ENCODE measurements around the gene SIN3A. TPM values are rescaled to one million over a fixed set of nuclear protein-coding genes. Genes with fewer than 3 reads are reported as not detected.

SIN3A gene
- total and polyA plus RNA-seq, 2 donors from 2014 or later: 9.2 to 74.3 TPM

- Histone ChIP-seq H3K9me3 (ENCODE audit: control insufficient read depth in 2 of 3, insufficient read depth in 1 of 3, low read length in 3 of 3) (no peaks in the 10 kb centered on the region), H3K36me3 (ENCODE audit: control insufficient read depth in 2 of 3, insufficient read depth in 3 of 3, low read length in 3 of 3) (peaks cover 3 to 13% (median 5%) of the 10 kb centered on the region in 3 donors), H3K4me3 (ENCODE audit: low read length in 3 of 3) (no peak overlapping the region), H3K27ac (ENCODE audit: low read depth in 2 of 2, low read length in 2 of 2) (no peak overlapping the region), H3K9ac (ENCODE audit: low read length in 3 of 3) (no peak overlapping the region), H3K27me3 (ENCODE audit: control insufficient read depth, insufficient read depth, low read length) (no peaks in the 10 kb centered on the region), H3K4me1 (ENCODE audit: control insufficient read depth in 2 of 3, insufficient read depth in 2 of 3, low read depth in 1 of 3, low read length in 3 of 3) (no peaks in the 10 kb centered on the region)
- FAIRE-seq (no peak), DNase-seq (peak in 1 of 5 donors; percentile 26)
- intact Hi-C loops (cut with DNase I): no loop called here
- TF ChIP-seq, protein P1, sequence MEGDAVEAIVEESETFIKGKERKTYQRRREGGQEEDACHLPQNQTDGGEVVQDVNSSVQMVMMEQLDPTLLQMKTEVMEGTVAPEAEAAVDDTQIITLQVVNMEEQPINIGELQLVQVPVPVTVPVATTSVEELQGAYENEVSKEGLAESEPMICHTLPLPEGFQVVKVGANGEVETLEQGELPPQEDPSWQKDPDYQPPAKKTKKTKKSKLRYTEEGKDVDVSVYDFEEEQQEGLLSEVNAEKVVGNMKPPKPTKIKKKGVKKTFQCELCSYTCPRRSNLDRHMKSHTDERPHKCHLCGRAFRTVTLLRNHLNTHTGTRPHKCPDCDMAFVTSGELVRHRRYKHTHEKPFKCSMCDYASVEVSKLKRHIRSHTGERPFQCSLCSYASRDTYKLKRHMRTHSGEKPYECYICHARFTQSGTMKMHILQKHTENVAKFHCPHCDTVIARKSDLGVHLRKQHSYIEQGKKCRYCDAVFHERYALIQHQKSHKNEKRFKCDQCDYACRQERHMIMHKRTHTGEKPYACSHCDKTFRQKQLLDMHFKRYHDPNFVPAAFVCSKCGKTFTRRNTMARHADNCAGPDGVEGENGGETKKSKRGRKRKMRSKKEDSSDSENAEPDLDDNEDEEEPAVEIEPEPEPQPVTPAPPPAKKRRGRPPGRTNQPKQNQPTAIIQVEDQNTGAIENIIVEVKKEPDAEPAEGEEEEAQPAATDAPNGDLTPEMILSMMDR (IDR thresholded peaks at IDR 0.05; ENCODE audit: borderline replicate concordance, extremely low read depth, insufficient read depth): no peak
Measured at GRCh38 chr15:75430259-75430658, 21.2 kb downstream of the SIN3A start.

GRCh38 chr15:75428152-75428551, 23.3 kb downstream of the SIN3A start:
- H3K4me3 ChIP-seq (ENCODE audit: low read length in 3 of 3): no peak overlapping the region
- H3K36me3 ChIP-seq (ENCODE audit: control insufficient read depth in 2 of 3, insufficient read depth in 3 of 3, low read length in 3 of 3): peaks cover 3 to 16% (median 5%) of the 10 kb centered on the region in 3 donors
- H3K9me3 ChIP-seq (ENCODE audit: control insufficient read depth in 2 of 3, insufficient read depth in 1 of 3, low read length in 3 of 3): no peaks in the 10 kb centered on the region
- no peak for FAIRE-seq
- no peaks in the 10 kb centered on the region for H3K4me1 ChIP-seq (ENCODE audit: control insufficient read depth in 2 of 3, insufficient read depth in 2 of 3, low read depth in 1 of 3, low read length in 3 of 3)
- no peak overlapping the region for H3K9ac ChIP-seq (ENCODE audit: low read length in 3 of 3)
- no peak overlapping the region for H3K27ac ChIP-seq (ENCODE audit: low read depth in 2 of 2, low read length in 2 of 2)
- DNase-seq: peak in 1 of 5 donors; percentile 20
- intact Hi-C loops (cut with DNase I): no loop called here
- TF ChIP-seq, protein P1 (IDR thresholded peaks at IDR 0.05; ENCODE audit: borderline replicate concordance, extremely low read depth, insufficient read depth): no peak
- H3K27me3 ChIP-seq (ENCODE audit: control insufficient read depth, insufficient read depth, low read length): no peaks in the 10 kb centered on the region

DNA sequence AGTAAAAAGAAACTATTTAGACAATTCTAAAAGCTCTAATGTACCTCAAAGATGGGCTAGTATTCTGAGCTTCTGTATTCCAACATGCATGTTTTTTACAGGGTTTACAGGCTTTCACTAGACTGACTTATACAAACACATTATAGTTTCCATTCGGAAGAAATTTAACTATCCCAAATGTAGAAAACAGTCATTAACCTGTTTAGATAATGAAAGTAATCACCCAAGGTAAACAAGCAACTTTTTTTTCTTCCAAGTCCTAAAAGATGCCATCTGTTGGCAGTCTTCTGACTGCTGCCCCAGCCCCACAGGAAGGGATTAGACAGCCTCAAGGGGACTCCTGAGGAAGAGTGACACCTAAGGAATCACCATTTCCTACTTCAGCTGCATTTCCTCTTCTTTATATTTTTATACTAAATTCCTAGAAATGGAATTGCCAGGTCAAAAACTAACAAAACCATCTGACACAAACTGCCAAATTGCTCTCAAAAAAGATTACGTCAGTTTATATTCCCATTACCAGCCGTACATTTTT, 25.5 kb downstream of the SIN3A start:
- no peak overlapping the region for H3K4me3 ChIP-seq (ENCODE audit: low read length in 3 of 3)
- no peak overlapping the region for H3K9ac ChIP-seq (ENCODE audit: low read length in 3 of 3)
- no peaks in the 10 kb centered on the region for H3K9me3 ChIP-seq (ENCODE audit: control insufficient read depth in 2 of 3, insufficient read depth in 1 of 3, low read length in 3 of 3)
- intact Hi-C loops (cut with DNase I): no loop called here
- TF ChIP-seq, protein P1 (IDR thresholded peaks at IDR 0.05; ENCODE audit: borderline replicate concordance, extremely low read depth, insufficient read depth): no peak
- peaks cover 5 to 30% (median 9%) of the 10 kb centered on the region in 3 donors for H3K36me3 ChIP-seq (ENCODE audit: control insufficient read depth in 2 of 3, insufficient read depth in 3 of 3, low read length in 3 of 3)
- H3K4me1 ChIP-seq (ENCODE audit: control insufficient read depth in 2 of 3, insufficient read depth in 2 of 3, low read depth in 1 of 3, low read length in 3 of 3): no peaks in the 10 kb centered on the region
- H3K27ac ChIP-seq (ENCODE audit: low read depth in 2 of 2, low read length in 2 of 2): no peak overlapping the region
- DNase-seq (no peak), FAIRE-seq (no peak)
- no peaks in the 10 kb centered on the region for H3K27me3 ChIP-seq (ENCODE audit: control insufficient read depth, insufficient read depth, low read length)

DNA sequence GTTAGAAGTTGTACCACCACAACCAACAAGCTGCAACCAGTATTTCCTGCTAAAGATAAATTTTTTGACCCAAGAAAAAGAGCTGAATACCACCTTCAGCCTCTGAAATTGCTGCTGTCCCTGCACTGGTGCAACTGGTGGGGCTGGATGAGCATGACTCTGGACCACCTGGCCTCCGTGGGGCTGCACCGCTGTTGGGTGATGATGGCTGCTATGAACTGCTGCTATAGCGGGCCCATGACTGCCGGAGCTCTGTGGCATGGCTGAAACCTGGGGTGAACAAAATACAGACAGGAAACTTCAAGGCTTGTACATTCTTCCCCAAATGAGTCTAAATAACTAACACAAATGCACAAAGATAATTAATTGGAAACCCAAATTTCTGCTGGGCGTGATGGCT, 28.9 kb downstream of the SIN3A start:
- H3K27me3 ChIP-seq (ENCODE audit: control insufficient read depth, insufficient read depth, low read length): no peaks in the 10 kb centered on the region
- FAIRE-seq: no peak
- TF ChIP-seq, protein P1 (IDR thresholded peaks at IDR 0.05; ENCODE audit: borderline replicate concordance, extremely low read depth, insufficient read depth): no peak
- peaks cover 2 to 17% (median 4%) of the 10 kb centered on the region in 3 donors for H3K36me3 ChIP-seq (ENCODE audit: control insufficient read depth in 2 of 3, insufficient read depth in 3 of 3, low read length in 3 of 3)
- no peak for DNase-seq
- H3K9ac ChIP-seq (ENCODE audit: low read length in 3 of 3): no peak overlapping the region
- intact Hi-C loops (cut with DNase I): no loop called here
- H3K9me3 ChIP-seq (ENCODE audit: control insufficient read depth in 2 of 3, insufficient read depth in 1 of 3, low read length in 3 of 3): no peaks in the 10 kb centered on the region
- no peak overlapping the region for H3K4me3 ChIP-seq (ENCODE audit: low read length in 3 of 3)
- H3K4me1 ChIP-seq (ENCODE audit: control insufficient read depth in 2 of 3, insufficient read depth in 2 of 3, low read depth in 1 of 3, low read length in 3 of 3): no peaks in the 10 kb centered on the region
- H3K27ac ChIP-seq (ENCODE audit: low read depth in 2 of 2, low read length in 2 of 2): no peak overlapping the region
